Measurements from ENCODE around the gene CCDC3.

- TF ChIP-seq EZH2 (IDR thresholded peaks at IDR 0.05; ENCODE audit: insufficient read depth, poor library complexity, severe bottlenecking) (no peak), EZH2phosphoT487 (IDR thresholded peaks at IDR 0.05; ENCODE audit: insufficient read depth, low read depth) (no peak)
These were observed 49.7 kb upstream of the CCDC3 start for GRCh38 chr10:13051126-13051694.
